ENCODE results near the gene MTG2. TPM values are rescaled to one million over a fixed set of nuclear protein-coding genes. Genes with fewer than 3 reads are reported as not detected.

Gene MTG2
- polyA plus RNA-seq, 1 of the 3 experiments (the other 2 are of a cell fraction): 42.9 TPM

GRCh38 chr20:62200491-62201172 is 17.8 kb downstream of the MTG2 start:
- WGBS (ENCODE audit: low lambda C conversion rate): 98% methylated on average over 16 of the region's 38 CpGs
- no peak overlapping the region for H2AFZ ChIP-seq (ENCODE audit: low read depth)
- H3K36me3 ChIP-seq (replicated peaks in 1 of 2; ENCODE audit: control insufficient read depth in 1 of 2, insufficient read depth in 2 of 2, low read length in 1 of 2): peaks cover 22 to 49% of the 10 kb centered on the region in 2 experiments
- H4K20me1 ChIP-seq (ENCODE audit: insufficient read depth): no peaks in the 10 kb centered on the region
- no peak overlapping the region for H3K4me3 ChIP-seq (ENCODE audit: low read depth in 2 of 2, low read length in 1 of 2)
- ChIA-PET CTCF (interaction anchor here (0.9 kb wide), 1 partner anchor 16 kb away, joined by 3 read pairs; no protein-coding TSS in a partner anchor), POLR2A (no interaction called here)
- no peak for DNase-seq
- H3K9me2 ChIP-seq: no peaks in the 10 kb centered on the region
- no peak for TF ChIP-seq FOXJ3 (CRISPR knock-in tag; IDR thresholded peaks at IDR 0.05)
- no peak for TF ChIP-seq USF2 (IDR thresholded peaks at IDR 0.05; ENCODE audit: borderline replicate concordance, low read depth, low read length)
- no peak for TF ChIP-seq USF1 (IDR thresholded peaks at IDR 0.05; ENCODE audit: borderline replicate concordance, low read depth)
- TF ChIP-seq PBX3 (IDR thresholded peaks at IDR 0.05): no peak
- TF ChIP-seq POLR2AphosphoS5 (IDR thresholded peaks at IDR 0.05; ENCODE audit: low read depth, low read length): no peak
- no peak for TF ChIP-seq FOSL2 (IDR thresholded peaks at IDR 0.05; ENCODE audit: borderline replicate concordance, low read depth)
- no peak for TF ChIP-seq ELF1 (IDR thresholded peaks at IDR 0.05)
- no peak for TF ChIP-seq TEAD4 (IDR thresholded peaks at IDR 0.05; ENCODE audit: borderline replicate concordance, insufficient read depth)
- no peak for TF ChIP-seq CHD2 (IDR thresholded peaks at IDR 0.05; ENCODE audit: low read length, partially characterized antibody)
- TF ChIP-seq RCOR1 (IDR thresholded peaks at IDR 0.05; ENCODE audit: low read length): no peak
- no peak for TF ChIP-seq MAX (IDR thresholded peaks at IDR 0.05; ENCODE audit: low read depth)
- TF ChIP-seq REST (IDR thresholded peaks at IDR 0.05; ENCODE audit: low read depth, low read length): no peak
- TF ChIP-seq NFIC (IDR thresholded peaks at IDR 0.05; ENCODE audit: borderline replicate concordance): no peak
- TF ChIP-seq EP300 (IDR thresholded peaks at IDR 0.05; ENCODE audit: borderline replicate concordance in 1 of 2, low read depth in 1 of 2, low read length in 1 of 2): no peak
- TF ChIP-seq SMC3 (IDR thresholded peaks at IDR 0.05; ENCODE audit: low read depth, low read length): no peak
- no peak for TF ChIP-seq SIN3A (IDR thresholded peaks at IDR 0.05; ENCODE audit: borderline replicate concordance, low read depth, low read length)
- TF ChIP-seq YY1 (IDR thresholded peaks at IDR 0.05; ENCODE audit: low read depth): no peak
- no peak for TF ChIP-seq FOXM1 (IDR thresholded peaks at IDR 0.05; ENCODE audit: low read depth)
- no peak for TF ChIP-seq MEF2A (IDR thresholded peaks at IDR 0.05; ENCODE audit: borderline replicate concordance, low read depth)
- no peak for TF ChIP-seq CTCF (IDR thresholded peaks at IDR 0.05)
- no peaks in the 10 kb centered on the region for H3K9me3 ChIP-seq
- H3K79me2 ChIP-seq (ENCODE audit: insufficient read depth): no peaks in the 10 kb centered on the region
- H3K27me3 ChIP-seq (ENCODE audit: insufficient read depth): no peaks in the 10 kb centered on the region
- H3K27ac ChIP-seq (ENCODE audit: low read depth in 2 of 2, low read length in 1 of 2): no peak overlapping the region
- H3K9ac ChIP-seq: no peak overlapping the region
- H3K4me1 ChIP-seq (ENCODE audit: control insufficient read depth in 1 of 2, insufficient read depth in 2 of 2, low read depth in 1 of 2, low read length in 1 of 2): no peaks in the 10 kb centered on the region; a peak in 1 of 4 replicates
- no peak overlapping the region for H3K4me2 ChIP-seq
- H3F3A ChIP-seq (replicated peaks; ENCODE audit: insufficient read depth): no peaks in the 10 kb centered on the region
